GM21576 (cell line): Measurements from ENCODE around the gene PGA5.
"Not testable (repeated sequence)": the region's sequence is repeated elsewhere in the genome, so short reads cannot be mapped to it uniquely, and the experiment has no call there.

Experiments
- ATAC-seq: cut with Tn5 transposase; IDR thresholded peaks from one replicate; pipeline ENCODE4 v1.9.1; 2021; ENCODE audit warnings: mild to moderate bottlenecking, moderate library complexity; ENCODE audit not compliant: unreplicated experiment

Gene PGA5

GRCh38 chr11:61240875-61241274 lies at the start of gene PGA5:
Gene PGA5, plus strand, starts transcription at chr11:61241175. Its CDS starts 52 bp downstream, at chr11:61241227.
- not testable (repeated sequence) for ATAC-seq

GRCh38 chr11:61193596-61193995 lies 47.4 kb upstream of the PGA5 start:
- ATAC-seq: no peak

DNA sequence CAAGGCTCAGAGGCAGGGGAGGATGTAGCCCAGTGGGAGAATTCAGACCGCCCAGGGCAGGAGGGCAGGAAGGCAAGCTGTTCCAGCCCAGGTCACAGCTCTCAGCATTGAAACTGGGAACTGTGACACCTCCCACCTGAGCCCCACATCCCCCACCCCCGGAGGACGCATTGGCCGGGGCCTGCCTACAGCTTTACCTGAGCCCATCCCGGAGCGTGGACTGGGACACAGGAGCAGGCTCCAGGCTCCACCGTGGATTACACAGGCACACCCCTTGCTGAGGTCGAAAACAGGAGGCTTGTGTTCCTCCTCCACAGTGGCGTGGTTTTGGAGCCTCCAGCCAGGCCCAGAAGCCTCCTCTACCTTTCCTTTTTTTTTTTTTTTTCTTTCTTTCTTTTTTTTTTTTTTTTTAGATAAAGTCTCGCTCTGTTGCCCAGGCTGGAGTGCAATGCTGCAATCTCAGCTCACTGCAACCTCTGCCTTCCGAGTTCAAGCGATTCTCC lies 46.8 kb upstream of the PGA5 start:
- no peak for ATAC-seq

DNA sequence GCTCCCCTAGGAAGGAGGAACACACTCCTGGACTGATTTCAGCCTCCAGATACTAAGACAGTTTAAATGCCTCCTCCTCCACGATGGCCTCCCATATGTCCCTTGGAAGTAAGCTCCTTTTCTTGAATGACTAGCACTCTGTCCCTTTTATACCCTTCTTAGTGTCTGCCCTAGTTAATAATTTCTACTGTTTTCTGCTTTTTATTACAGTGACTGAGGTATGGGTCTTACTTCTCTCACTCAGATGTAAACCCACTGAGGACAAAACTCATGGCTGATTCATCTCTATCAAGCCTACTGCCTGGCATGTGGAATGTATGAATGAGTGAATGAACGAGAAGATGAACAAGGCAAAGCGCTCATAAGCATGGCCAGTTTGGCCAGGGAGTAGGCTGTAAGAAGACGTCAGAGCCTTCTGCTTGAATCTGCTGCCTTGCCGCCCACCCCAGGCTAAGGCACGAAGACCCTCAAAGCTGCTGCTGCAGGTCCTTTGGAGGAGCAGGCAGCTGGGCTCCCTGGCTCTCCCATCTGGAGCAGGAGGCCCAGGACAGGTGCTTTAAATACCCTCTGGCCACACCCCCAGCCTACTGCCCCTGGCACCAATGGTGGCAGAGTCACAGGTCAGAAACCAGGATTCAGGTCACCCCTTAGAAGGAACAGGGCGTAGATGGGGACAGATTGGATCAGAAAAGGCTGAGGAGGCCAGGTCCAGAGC lies 45.8 kb upstream of the PGA5 start:
- ATAC-seq: no peak

- ATAC-seq: no peak
Measured at GRCh38 chr11:61195719-61196118, 45.3 kb upstream of the PGA5 start.

DNA sequence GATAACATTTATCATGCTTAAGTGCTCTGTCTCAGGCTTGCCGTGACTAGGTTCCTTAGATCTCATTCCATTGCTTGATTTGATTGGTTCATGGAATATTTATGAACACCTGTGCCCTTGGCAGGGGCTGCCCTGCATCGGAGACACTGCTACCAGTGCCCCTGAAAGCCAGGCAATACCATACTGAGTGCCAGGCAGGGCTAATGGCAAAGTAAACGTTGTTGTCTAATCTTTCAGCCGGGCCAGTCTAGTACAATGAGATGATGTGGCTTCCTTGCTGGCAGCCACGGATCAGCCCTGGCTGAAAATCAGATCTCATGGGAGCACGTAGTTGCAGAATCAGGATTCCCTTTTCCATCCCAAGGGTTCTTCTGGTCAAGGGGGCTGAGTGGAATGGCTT lies 42.6 kb upstream of the PGA5 start:
- ATAC-seq: no peak

GRCh38 chr11:61198948-61199523 lies 41.9 kb upstream of the PGA5 start:
- ATAC-seq: no peak

GRCh38 chr11:61201476-61201875 lies 39.5 kb upstream of the PGA5 start:
- no peak for ATAC-seq

- not testable (repeated sequence) for ATAC-seq
Measured at GRCh38 chr11:61202950-61203746, 37.8 kb upstream of the PGA5 start, which contains the start of gene PGA3. Gene PGA3, plus strand, starts transcription at chr11:61203515. Its CDS starts 50 bp downstream, at chr11:61203565.

DNA sequence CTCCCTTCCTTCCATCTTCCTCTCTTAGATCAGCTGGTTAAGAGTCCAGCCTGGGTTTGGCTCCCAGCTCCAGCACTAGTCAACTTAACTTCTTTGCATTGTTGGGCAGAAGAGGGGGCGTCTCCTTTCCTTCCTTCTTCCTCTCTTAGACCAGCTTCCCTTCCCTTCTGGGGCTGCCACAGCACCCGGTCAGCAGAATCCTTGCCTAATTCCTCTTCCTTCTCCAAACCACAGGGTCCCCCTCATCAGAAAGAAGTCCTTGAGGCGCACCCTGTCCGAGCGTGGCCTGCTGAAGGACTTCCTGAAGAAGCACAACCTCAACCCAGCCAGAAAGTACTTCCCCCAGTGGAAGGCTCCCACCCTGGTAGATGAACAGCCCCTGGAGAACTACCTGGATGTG lies 37.1 kb upstream of the PGA5 start:
- ATAC-seq: not testable (repeated sequence)

DNA sequence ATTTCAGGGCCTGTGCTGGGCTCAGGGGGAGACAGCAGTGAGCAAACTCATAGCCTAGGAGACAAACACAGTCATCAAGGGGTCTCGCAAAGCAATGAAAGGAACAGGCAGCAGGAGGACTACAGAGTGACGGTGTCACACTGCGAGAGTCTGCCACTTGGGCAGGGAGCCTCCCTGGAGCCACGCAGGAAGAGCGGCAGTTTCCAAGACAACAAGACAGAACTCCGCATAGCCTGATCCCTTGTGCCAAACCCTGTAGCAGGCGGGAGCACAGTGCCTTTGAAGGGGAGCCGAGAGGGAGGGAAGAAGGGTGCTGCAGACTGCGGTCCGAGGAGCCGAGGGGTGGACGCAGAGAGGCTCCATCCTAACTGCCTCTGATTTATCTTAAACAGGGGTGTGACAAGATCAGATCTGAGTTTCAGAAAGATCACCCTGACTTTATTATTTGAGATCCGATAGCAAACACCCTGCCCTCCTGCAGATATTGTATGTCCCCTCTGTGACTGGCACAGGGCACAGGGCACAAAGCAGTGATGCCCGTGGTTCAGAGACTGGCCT lies 36.4 kb upstream of the PGA5 start:
- ATAC-seq: not testable (repeated sequence)

- not testable (repeated sequence) for ATAC-seq
Measured at GRCh38 chr11:61207636-61208310, 33.2 kb upstream of the PGA5 start.

GRCh38 chr11:61210629-61211028 lies 30.3 kb upstream of the PGA5 start:
- not testable (repeated sequence) for ATAC-seq

- not testable (repeated sequence) for ATAC-seq
Measured at GRCh38 chr11:61211327-61211952, 29.5 kb upstream of the PGA5 start.

DNA sequence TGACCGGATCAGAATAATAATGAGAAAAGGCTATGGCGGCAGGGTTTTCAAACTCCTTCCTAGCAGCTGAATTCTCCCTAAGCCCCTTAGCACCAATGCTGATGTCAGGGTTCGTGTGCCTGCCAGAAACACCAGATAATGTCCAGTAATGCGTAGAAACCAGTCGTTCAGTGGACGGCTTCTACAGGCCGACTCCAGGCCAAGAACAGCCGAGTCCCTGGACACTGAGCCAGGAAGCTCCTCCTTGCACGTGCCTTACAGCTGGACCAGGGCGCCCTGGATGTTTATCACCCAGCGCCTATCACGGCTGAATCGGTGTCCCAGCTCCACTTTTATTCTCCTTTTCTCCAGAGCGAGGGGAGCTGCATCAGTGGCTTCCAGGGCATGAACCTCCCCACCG lies 28.8 kb upstream of the PGA5 start:
- ATAC-seq: not testable (repeated sequence)

- not testable (repeated sequence) for ATAC-seq
Measured at GRCh38 chr11:61213711-61214324, 27.2 kb upstream of the PGA5 start.

DNA sequence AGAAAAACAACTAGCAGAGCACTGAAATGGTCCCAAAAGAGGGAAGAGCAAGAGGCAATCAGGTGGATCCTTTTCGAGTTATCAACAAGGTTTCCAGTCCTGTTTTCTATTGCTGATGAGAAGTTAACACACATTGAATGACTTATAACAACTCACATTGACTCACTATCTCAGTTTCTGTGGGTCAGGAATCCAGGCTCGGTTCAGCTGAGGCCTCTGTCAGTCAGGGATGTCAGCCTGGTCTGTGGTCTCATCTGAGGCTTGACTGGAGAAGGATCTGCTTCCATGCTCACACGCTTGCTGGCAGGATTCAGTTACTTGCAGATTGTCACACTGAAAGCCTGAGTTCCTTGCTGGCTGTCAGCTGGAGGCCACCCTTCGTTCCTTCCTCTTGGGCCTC lies 22.7 kb upstream of the PGA5 start:
- ATAC-seq: not testable (repeated sequence)

DNA sequence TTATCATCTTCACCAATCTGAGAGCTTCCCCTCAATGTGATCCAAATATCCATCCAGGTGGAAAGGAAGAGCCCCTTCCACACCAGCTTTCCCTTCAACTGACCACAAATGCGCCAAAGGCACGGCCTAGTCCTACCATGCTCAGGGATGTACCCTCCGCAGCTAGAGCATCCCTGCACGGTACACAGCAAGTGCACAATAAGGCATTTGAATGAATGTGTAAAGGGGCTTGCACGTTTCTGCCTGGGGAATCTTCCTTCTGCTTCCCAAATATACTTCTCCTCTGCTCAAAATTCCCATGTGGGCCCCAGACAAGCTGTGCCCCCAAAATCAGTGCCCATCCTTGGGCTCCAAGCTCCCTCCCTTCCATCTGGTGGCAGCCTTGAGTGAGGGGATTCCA lies 22.0 kb upstream of the PGA5 start:
- ATAC-seq: not testable (repeated sequence)

- ATAC-seq: not testable (repeated sequence)
Measured at GRCh38 chr11:61222047-61222446, 18.9 kb upstream of the PGA5 start, which contains the start of gene PGA4. Gene PGA4, plus strand, starts transcription at chr11:61222347. Its CDS starts 54 bp downstream, at chr11:61222401.
